ENCODE measurements around the gene TXNDC5. TPM values are rescaled to one million over a fixed set of nuclear protein-coding genes. Genes with fewer than 3 reads are reported as not detected.

TXNDC5 gene
- total and polyA plus RNA-seq, 2 of the 13 experiments (the other 11 are each of a cell fraction or from before 2014, with no cell fraction given): 287 to 578 TPM

DNA sequence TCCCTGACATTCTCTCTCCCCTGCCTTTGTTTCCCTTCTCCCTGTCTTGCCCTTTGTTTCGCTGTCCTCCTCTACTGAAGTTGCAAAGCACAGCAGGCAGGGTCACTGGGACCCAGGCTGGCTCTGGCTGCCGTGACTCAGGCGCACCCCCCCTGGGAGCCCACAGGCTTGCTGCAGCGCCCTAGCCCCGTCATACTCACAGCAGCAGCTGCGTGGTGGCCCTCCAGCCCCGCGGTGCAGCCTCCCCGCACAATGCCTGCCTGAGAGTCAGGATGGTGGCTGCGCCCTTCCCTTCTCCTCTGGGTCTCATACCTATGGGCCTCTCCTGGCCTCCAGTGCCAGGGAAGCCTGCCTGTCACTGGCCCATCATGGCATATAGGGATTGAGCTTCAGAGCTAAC lies 41.7 kb downstream of the TXNDC5 start (continued):
- TF ChIP-seq ZNF850 (CRISPR knock-in tag; conservative IDR thresholded peaks at IDR 0.05) (no peak), JARID2 (CRISPR knock-in tag; IDR thresholded peaks at IDR 0.05; ENCODE audit: insufficient replicate concordance) (no peak), CHD2 (IDR thresholded peaks at IDR 0.05; ENCODE audit: low read depth, low read length) (no peak), KDM5B (CRISPR knock-in tag; IDR thresholded peaks at IDR 0.05; ENCODE audit: borderline replicate concordance) (no peak), ZNF652 (CRISPR knock-in tag; IDR thresholded peaks at IDR 0.05; ENCODE audit: borderline replicate concordance, low read depth) (no peak), HIVEP1 (CRISPR knock-in tag; IDR thresholded peaks at IDR 0.05) (no peak), MTA3 (CRISPR knock-in tag; IDR thresholded peaks at IDR 0.05) (no peak), ZC3H13 (CRISPR knock-in tag; IDR thresholded peaks at IDR 0.05) (no peak), ZNF3 (CRISPR knock-in tag; IDR thresholded peaks at IDR 0.05) (no peak), ZNF20 (CRISPR knock-in tag; IDR thresholded peaks at IDR 0.05) (no peak), ZBTB42 (CRISPR knock-in tag; IDR thresholded peaks at IDR 0.05) (no peak)
- TF ChIP-seq, protein P1, sequence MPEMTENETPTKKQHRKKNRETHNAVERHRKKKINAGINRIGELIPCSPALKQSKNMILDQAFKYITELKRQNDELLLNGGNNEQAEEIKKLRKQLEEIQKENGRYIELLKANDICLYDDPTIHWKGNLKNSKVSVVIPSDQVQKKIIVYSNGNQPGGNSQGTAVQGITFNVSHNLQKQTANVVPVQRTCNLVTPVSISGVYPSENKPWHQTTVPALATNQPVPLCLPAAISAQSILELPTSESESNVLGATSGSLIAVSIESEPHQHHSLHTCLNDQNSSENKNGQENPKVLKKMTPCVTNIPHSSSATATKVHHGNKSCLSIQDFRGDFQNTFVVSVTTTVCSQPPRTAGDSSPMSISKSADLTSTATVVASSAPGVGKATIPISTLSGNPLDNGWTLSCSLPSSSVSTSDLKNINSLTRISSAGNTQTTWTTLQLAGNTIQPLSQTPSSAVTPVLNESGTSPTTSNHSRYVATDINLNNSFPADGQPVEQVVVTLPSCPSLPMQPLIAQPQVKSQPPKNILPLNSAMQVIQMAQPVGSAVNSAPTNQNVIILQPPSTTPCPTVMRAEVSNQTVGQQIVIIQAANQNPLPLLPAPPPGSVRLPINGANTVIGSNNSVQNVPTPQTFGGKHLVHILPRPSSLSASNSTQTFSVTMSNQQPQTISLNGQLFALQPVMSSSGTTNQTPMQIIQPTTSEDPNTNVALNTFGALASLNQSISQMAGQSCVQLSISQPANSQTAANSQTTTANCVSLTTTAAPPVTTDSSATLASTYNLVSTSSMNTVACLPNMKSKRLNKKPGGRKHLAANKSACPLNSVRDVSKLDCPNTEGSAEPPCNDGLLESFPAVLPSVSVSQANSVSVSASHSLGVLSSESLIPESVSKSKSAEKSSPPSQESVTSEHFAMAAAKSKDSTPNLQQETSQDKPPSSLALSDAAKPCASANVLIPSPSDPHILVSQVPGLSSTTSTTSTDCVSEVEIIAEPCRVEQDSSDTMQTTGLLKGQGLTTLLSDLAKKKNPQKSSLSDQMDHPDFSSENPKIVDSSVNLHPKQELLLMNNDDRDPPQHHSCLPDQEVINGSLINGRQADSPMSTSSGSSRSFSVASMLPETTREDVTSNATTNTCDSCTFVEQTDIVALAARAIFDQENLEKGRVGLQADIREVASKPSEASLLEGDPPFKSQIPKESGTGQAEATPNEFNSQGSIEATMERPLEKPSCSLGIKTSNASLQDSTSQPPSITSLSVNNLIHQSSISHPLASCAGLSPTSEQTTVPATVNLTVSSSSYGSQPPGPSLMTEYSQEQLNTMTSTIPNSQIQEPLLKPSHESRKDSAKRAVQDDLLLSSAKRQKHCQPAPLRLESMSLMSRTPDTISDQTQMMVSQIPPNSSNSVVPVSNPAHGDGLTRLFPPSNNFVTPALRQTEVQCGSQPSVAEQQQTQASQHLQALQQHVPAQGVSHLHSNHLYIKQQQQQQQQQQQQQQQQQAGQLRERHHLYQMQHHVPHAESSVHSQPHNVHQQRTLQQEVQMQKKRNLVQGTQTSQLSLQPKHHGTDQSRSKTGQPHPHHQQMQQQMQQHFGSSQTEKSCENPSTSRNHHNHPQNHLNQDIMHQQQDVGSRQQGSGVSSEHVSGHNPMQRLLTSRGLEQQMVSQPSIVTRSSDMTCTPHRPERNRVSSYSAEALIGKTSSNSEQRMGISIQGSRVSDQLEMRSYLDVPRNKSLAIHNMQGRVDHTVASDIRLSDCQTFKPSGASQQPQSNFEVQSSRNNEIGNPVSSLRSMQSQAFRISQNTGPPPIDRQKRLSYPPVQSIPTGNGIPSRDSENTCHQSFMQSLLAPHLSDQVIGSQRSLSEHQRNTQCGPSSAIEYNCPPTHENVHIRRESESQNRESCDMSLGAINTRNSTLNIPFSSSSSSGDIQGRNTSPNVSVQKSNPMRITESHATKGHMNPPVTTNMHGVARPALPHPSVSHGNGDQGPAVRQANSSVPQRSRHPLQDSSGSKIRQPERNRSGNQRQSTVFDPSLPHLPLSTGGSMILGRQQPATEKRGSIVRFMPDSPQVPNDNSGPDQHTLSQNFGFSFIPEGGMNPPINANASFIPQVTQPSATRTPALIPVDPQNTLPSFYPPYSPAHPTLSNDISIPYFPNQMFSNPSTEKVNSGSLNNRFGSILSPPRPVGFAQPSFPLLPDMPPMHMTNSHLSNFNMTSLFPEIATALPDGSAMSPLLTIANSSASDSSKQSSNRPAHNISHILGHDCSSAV (CRISPR knock-in tag; IDR thresholded peaks at IDR 0.05; ENCODE audit: borderline replicate concordance): no peak

Data from HepG2 (cell line).